ENCODE results near the gene NOX3.
"Not testable (repeated sequence)": the region's sequence is repeated elsewhere in the genome, so short reads cannot be mapped to it uniquely, and the experiment has no call there.

The NOX3 gene

DNA sequence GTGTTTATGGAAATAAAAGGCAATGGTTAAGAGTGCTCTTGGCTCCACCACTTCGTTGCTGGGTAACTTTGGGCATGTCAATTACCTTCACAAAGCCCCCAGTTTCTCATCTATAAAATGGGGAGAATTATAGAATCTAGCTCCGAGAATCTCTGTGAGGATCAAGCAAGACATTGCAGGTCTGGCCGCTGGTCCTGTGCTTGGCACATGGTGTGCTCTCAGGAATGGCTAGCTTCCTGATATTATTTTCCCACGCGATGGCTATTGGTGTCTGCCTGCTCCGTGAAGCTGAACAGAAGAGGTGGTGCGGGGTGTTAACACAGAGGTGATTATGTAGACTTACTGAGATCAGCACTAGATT lies 57.0 kb downstream of the NOX3 start:
- DNase-seq, result no peak

DNA sequence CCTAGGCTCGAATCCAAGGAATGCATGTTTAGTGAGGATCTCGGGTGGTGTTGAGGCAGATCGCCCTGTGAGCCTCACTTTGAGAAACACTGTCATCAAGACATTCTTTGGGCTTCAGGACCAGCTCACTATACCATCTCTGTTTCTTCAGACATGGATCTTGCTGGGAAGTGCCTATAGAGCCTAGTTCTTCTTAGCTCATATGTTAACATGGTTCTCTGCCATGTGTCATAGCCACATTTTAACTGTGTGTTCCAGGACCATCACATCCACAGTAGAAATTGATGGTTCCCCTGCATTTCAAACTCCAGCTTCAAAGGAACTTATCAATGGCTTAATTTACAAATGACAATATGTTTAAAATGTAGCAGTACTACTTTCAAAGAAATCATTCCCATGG lies 57.4 kb downstream of the NOX3 start:
- DNase-seq, result no peak

DNA sequence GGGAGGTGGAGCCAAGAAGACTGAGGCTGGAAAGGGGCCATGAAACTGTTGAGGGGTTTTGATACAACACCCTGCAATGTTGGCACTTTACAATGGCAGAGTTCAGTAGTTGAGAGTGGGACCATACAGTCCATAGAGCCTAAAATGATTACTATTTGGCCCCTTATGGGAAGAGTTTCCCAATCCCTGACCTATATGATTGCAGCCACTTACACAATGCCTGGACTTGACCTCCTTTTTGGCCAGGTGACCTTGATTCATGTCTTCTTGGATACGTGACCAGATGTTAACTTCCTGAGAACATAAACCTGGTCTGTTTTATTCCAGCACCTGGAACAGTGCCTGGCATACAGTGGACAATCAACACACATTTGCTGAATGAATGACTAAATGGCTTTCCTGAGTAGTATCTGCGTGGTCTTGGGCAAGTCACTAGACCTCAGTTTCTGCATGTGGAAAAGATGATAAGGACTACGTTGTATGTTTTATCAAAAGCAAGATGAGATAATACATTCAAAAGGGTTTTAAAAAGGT lies 58.4 kb downstream of the NOX3 start:
- no peak for DNase-seq

DNA sequence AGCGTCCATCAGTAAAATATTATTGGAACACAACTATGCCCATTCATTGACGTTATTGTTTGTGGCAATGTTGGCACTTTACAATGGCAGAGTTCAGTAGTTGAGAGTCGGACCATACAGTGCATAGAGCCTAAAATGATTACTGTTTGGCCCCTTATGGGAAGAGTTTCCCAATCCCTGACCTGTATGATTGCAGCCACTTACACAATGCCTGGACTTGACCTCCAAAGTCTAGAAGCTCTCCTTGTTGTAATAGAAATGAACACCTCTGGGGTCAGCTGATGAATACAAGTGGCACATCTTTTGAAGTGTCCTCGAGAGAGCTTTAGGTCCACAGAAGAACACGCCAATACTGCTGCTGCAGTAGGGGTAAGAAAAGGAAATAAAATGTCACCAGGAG lies 59.0 kb downstream of the NOX3 start:
- DNase-seq, result no peak

DNA sequence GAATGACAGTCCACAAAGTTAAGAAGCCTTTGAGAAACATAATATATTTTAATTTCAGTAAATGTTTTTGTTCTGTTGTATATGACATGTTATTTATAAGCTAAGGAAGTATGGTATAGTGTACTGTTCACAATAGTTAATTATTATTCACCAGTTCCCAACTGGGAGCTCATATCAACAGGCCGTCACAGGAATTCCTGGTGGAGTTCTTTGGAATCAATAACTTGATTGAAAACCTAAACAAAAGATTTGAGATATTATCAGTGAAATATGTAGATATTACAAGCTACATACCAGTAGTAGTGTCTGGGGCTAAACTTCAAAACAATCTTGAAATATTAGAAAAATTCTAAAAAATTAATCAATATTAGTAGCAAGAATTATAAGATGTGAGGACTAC lies 60.3 kb downstream of the NOX3 start:
- DNase-seq, result no peak

DNA sequence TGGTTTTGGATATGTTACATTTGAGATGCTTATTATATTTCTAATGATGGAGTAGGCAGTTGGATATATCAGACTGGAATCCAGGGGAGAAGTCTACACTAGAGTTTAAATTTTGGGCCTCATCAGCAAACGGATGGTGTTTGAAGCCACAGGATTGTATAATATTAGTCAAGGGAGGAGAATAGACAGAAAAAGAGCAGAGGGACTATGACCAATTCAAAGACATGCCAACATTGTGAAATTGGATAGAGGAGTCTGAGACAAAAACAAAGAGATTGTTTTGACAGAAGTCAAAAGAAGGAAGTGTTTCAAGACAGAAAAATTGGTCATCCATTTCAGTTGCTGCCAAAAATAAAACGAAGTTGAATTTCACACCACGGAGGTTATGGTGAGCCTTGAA lies 66.5 kb downstream of the NOX3 start:
- no peak for DNase-seq

DNA sequence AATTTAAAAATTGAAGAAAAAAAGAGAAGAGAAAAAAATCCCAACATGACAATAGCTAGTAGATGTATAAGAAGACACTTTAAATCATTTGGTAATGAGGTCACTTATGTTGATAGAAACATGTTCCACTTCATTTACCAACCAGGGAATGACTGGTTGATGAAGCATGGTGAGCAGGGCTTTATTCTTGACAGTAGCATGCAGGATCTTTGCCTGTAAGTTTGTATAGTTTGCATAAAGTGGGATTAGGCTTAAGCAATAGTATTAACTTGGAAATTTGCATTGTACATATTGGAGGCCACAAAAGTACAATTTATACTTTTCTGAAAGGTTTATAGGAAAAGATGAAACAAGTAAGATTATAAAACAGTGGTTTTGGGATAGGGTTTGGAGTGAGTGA lies 67.0 kb downstream of the NOX3 start:
- no peak for DNase-seq

DNA sequence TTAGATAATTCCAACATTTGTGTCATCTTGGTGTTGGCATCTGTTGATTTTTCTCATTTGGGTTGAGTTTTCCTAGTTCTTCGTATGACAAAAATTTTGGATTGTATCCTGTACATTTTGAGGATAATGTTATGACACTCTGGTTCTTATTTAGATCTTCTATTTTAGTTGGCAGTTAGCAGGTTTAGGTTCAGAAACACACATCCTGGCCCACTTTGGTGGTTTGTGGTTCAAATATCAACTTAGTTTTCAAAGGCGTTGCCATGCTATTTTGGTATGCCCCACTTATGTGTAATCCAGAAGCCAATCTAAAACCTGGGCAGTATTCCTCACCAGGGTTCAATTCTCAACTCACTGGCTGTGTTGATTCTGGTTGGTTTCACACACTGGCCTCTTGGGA lies 68.2 kb downstream of the NOX3 start:
- DNase-seq, result no peak

DNA sequence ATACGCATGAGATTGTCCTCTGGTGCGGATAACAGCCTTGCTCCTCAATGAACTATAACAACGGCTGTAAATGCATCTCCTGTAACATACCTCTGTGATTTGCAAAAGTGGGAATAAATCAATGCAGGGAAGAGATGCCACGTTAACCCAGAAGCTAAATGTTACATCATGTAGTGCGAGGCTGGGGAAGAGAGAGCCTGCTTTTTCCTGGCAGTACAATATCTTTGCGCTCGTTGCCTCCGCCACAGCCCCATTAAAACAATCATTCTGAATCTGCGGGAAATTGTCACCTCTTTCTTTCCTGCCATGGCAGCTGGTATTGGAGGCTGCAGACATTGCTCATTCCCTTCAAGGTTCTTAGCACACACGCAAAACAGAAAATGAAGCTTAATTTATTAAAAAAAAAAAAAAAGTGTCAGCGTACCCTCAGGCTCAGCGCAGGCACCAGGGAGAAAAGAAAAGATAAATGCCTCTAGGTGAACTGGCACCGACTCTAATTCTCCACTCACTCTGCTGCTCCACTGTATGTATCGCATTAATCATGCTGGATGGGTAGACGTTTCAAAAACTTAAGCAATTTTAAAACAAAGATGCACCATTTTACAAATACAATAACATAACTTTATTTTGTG lies 71.2 kb downstream of the NOX3 start:
- DNase-seq, result no peak

DNA sequence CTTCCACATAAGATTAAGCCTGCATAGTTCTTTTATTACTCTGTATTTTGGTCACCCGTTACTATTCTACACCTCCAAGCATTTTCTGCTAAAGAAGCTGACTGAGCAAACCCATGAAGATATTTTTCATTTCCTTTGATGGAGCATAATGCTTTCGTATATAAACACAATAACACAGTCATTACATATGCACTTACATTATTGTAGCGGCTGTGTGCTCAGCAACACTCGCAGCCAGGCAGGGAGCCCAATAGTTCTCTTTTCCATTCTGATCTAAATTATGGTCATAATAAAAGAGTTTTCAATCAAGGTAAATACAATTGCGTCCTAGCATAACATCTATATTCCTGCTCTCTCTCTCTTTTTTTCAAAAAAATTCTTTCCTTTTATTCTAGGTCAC lies 71.7 kb downstream of the NOX3 start:
- DNase-seq, result no peak

DNA sequence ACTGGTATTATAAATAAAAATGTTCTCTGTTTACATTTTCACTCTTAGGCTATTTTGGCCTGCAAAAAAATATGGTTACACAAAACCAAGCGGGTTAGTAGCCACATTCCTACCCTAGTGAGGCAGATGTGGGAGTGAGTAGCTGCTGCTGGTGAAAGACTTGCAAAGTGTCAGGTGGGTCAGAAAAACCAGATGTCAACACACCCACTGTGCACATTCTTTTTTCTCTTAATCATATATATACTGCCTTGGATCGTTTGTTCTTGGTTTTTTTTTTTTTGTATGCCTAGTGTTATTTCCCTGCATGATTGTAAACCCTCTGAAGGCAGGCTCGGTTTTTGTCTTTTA lies 73.3 kb downstream of the NOX3 start:
- no peak for DNase-seq

DNA sequence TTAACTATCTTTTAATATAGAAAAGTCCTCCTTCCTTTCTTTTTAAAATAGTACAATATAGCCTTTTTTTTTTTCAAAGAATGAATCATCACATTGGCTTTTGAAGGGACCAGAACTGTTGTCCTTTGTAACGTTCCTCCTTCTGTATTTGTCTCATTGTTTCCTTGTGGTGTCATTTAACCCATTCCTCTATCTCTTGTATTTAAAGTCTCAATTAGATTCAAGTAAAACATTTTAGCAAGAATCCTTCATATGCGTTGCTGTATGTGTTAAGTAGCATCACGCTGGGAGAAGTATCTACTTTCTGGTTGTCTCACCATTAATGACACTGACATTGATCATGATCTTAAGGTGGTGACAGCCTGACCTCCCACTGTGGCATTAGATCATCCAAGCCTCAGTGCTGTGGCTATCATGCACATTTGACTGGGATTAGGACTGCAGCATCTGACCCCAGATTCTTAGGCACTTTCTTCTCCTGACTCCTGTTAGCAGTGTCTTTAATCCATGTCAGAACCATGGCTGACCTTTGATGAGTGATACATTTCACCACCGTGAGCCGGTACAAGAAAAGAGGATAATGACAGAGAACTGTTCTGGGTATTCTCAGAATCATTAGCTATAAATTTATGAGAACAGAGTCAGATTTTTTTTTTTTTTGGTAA lies 73.8 kb downstream of the NOX3 start:
- DNase-seq, result peak in 1 of 3 experiments; percentile 9

DNA sequence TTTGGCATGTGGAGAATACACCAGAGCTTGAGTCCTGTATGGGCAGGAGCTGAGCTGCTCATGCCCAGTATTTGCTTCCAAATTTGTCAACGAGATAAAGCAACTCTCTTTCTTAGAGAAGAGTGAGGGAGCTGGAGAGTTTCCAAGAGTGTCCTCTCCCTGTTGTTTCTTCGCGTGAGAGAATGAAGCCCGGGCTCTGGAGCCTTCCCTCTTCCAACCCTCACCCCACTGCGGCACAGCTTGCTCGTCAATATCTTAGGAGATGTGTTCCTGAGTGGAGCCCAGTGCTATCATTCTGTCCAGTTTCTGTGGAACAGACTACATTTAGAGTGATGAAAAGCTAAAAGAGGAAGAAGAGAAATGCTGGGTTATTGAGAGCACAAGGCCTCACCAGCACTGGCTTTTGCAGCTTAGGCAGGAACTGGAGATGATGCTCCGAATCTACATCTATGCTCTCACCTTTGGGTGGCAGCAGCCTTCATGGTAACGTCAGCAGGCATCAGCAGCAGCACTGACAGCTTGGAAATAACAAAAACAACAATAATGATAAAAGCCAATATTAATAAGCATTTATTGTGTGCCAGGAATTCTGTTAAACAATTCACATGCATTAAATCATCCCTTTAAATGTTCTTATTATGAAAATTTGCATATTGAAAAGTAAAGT lies 74.8 kb downstream of the NOX3 start:
- DNase-seq, result peak in 1 of 3 experiments; percentile 27

DNA sequence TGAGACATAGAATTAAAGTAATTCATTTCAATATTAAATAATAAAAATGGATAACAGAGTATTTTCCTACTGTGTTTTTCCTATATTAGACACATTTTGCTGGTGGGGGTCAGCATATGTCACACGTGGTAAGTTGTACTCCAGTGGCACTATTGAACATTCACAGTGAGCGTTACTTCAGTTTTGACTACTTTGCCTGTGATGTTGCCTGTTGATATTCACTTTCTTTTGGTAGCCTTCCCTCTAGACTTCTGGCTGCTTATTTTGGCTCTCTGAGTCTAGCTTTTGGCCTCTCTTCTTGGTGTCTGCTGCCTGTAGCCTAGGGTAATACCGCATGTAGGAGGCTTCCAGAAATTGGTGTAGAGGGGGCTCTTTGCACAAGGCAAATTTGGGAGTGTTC lies 76.9 kb downstream of the NOX3 start:
- DNase-seq, result no peak

DNA sequence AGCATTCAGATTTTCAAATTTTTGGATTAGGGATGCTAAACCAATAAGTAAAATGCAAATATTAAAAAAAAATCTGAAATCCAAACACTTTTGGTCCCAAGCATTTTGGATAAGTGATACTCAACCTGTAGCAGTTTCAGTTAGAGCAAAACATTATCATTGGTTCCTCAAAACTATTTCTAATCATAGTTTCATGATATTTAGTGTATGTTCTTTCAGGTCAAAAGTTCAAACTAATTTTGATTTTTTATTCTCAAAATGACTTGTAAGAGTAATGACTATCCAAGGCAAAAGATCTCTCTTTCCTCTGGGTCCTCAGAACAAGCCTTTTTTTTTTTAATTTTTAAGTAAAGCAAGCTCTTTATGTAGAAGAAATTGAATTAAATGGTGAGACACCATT lies 77.4 kb downstream of the NOX3 start:
- DNase-seq, result no peak

DNA sequence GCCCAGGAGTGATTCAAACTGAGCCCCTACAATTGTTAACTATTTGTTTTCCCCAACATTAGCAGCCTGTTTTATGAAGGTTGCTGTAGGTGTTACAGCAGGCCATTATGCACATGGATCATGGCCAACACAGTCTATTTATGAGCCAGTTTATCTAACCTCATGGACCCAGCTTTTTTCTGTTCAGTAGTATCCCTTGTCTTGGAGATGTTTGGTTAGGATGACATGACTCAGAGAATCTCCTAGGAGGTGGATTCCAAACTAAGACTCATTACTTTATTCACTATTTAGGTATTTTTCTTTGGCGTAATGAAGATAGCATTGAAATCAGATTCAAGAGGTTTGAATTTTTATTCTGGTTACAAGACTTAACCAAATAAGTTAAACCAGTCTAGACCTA lies 78.6 kb downstream of the NOX3 start:
- DNase-seq, result no peak

DNA sequence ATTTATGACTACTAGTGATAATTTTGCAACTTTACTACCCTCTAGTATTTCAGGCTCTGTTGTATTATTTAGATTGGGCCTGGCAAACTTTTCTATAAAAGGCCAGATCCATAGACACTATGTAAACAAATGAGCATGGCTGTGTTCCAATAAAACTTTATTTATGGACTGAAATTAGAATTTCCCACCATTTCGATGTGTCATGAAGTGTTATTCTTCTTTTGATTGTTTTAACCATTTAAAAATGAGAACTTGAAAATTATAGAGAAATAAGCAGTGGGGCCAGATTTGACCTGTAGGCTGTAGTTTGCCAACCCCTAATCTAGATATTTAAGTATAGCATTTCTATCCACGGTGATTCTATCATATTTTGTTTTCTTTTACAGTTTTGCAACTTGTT lies 79.8 kb downstream of the NOX3 start:
- no peak for DNase-seq

DNA sequence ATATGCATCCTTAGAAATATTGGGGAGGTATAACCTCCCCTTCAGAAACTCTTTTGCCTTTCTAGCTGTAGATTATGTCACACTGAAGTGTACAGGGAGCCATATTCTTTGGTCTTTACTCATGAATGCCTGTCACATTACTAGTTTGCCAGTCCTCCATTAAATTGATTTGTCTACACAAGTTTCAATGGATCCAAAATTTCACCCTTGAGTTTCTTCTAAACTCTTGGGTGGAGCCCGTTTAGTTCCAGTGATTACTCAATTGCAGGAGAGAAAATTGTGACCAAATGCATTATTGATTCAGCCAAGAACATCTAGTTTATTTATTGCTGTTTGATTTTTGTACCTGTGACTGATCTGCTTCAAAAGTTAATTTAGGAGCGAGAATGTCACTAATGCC lies 81.0 kb downstream of the NOX3 start:
- DNase-seq, result no peak

DNA sequence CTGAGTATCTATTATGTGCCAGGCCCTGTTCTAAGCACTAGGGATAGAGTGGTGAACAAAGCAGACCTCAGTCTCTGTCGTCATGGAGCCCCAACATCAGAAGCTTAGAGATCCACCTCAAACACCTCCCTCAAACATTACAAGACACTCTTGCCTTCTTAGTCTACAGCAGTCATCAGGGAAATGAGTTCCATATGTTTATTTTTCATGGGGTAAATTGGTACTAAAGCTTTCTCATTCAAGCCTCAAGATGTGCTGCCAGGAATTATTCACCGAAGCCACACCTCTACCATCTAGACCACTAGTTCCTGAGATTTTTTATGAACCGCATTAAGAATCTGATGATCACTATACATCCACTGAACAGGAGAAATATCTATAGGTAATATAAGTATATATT lies 82.4 kb downstream of the NOX3 start:
- no peak for DNase-seq

DNA sequence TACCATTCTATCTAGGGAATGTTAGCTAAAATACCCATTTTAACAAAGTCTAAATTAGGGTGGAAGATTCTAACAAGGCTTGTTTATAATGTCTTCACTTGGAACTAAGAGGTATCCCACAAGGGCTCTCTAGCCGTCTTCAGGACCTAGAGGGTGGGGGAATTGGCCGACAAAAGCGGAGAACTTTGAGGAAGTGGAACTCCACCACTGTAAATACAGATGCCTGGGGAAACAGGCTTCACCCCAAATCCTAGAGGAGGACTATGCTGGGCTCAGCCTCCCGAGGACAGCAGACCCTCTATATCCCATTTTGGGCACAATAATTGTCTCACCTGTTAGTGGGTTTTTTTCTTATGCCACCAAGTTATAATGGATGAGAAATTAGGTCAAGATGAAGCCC lies 83.4 kb downstream of the NOX3 start:
- no peak for DNase-seq

DNA sequence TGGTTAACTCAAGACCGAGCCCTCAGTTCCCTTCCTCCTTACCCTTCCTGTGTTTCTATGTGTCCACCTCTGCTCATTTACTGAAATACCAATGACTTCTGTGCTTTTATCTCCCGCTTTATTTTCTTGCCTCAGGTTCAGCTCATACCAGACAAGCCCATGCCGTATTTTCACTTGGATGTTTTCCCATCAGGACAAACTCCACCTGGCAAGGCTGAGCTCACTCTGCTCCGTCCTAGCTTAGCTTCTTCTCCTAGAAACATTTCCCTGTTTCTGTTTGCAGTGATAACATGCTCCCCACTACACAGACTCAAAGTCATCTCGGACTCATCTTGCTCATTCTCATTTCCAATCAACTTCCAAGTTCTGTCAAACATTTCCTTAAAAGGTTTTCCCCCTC lies 84.4 kb downstream of the NOX3 start:
- no peak for DNase-seq

DNA sequence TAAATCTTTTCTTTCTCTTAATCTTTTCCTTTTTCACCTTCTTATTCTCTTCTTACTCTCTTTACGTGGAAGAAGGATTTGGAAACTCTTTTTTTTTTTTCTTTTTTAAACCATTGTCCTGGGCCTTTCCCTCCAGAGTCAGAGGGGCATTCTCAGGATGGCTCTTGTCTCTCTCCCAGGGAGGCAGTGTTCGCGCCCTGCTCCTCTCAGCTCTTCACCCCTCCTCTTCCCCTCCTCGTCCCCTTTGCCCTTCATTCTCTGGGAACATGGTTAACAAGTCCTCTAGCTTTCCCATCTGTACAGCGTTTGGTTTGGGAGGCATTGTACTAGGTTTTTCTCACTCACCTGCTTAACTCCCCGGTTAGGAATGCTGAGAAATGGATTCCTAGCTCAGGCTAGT lies 89.3 kb downstream of the NOX3 start:
- no peak for DNase-seq

DNA sequence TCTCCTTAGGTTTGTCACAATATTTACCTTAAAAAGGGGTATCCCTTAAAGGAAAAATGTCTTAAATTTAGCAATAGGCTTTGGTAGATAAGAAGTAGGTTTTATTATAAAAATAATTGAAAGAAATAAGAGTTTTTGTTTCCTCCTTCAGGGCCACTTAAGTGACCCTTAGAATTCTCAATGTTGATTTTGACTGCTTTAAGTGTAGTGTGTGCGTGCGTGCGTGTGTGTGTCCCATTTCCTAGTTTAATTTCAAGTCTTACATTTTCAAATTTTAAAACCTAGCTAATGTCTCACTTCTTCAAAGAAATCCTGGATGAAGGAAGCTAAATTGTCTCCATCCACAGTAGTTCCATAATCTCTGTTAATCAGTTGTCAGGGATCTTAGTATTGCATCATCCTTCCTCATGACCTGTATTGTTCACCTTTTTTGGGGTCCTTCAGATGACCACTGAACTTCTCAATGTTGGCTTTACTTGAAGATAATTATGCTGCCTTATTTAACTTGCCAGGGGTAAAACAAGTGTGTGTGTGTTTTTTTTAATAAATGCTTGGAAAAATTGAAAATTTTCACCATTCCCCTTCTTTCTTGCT lies 90.7 kb downstream of the NOX3 start:
- DNase-seq, result no peak

DNA sequence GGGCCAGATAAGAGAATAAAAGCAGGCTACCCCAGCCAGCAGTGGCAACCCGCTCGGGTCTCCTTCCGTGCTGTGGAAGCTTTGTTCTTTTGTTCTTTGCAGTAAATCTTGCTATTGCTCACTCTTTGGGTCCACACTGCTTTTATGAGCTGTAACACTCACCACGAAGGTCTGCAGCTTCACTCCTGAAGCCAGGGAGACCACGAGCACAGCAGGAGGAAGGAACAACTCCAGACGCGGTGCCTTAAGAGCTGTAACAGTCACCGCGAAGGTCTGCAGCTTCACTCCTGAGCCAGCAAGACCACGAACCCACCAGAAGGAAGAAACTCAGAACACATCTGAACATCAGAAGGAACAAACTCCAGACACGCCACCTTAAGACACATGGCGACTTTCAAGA lies 91.6 kb downstream of the NOX3 start:
- not testable (repeated sequence) for DNase-seq

All from NCI-H1417 (cell line).